ENCODE data around the gene FLT1.

Gene FLT1

DNA sequence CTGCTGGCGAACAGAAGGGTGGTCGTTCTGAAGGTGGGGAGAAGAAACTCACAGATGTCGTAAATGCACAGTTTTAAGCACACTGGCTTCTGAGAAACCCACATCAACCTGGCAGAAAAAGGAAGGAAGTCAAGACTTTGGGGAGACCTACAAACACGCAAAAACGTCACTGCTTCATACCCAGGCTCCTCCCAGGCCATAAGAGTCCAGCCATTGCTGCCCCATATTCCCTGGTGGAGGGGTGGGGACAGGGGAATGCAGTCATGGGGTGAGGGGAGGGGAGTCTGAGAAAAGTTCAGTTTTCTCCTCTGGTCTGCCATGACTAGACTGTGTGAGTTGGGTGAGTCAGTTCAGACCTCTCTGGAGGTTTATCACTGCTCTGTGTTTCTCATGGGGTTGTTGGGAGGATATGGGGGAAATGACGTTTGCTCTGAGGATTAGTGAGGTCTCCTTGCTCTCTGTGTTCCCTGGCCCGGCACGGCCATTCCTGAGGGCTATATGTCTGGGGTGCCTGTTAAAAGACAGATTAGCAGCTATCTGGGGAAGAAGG is 139.0 kb downstream of the FLT1 start:
- peak; percentile 89 to 93 for DNase-seq (ENCODE audit: low read depth in 2 of 2)
- no peak overlapping the region for H3K4me3 ChIP-seq (replicated peaks in 1 of 2; ENCODE audit: low read depth in 2 of 2, low read length in 2 of 2)
- TF ChIP-seq, protein P1, sequence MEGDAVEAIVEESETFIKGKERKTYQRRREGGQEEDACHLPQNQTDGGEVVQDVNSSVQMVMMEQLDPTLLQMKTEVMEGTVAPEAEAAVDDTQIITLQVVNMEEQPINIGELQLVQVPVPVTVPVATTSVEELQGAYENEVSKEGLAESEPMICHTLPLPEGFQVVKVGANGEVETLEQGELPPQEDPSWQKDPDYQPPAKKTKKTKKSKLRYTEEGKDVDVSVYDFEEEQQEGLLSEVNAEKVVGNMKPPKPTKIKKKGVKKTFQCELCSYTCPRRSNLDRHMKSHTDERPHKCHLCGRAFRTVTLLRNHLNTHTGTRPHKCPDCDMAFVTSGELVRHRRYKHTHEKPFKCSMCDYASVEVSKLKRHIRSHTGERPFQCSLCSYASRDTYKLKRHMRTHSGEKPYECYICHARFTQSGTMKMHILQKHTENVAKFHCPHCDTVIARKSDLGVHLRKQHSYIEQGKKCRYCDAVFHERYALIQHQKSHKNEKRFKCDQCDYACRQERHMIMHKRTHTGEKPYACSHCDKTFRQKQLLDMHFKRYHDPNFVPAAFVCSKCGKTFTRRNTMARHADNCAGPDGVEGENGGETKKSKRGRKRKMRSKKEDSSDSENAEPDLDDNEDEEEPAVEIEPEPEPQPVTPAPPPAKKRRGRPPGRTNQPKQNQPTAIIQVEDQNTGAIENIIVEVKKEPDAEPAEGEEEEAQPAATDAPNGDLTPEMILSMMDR (IDR thresholded peaks at IDR 0.05; ENCODE audit: low read depth, low read length), result no peak

DNA sequence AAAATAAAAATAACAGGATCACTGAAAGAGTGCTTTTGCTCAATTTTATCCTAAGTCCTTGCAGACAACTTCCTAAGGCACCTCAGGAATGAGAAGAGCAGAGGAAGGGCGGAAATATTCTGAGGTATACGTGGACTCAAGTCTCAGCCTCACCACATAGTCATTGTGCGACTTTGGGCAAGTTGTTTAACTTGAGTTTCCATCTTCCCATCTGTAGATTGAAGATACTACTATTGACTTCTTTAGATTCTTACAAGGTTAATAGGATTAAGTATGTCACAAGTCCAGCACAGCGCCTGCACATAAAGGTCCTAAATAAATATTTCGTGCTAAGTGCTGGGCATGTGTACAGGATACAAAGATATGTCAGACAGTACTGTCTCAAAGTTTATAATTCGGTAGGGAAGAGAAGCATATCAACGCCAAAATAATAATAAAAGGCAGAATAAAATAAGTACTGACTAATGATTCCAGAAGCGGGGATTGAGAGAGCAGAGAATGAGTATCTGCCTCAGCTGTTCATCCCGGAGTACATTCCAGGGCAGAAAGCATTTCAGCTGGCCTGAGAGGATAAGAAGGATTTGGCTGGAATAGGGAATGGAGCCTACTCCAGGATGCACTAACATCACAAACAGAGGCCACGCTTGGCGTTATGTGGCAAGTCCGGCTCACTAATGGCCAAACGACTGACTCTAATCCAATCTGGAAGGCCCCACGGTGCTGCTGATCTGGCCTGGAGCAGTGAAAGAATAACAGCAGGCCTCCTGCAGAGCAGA is 139.7 kb downstream of the FLT1 start:
- TF ChIP-seq, protein P1 (IDR thresholded peaks at IDR 0.05; ENCODE audit: low read depth, low read length), result no peak
- peak in 1 of 2 donors; percentile 43 for DNase-seq (ENCODE audit: low read depth in 2 of 2)
- H3K4me3 ChIP-seq (replicated peaks in 1 of 2; ENCODE audit: low read depth in 2 of 2, low read length in 2 of 2), result no peak overlapping the region

DNA sequence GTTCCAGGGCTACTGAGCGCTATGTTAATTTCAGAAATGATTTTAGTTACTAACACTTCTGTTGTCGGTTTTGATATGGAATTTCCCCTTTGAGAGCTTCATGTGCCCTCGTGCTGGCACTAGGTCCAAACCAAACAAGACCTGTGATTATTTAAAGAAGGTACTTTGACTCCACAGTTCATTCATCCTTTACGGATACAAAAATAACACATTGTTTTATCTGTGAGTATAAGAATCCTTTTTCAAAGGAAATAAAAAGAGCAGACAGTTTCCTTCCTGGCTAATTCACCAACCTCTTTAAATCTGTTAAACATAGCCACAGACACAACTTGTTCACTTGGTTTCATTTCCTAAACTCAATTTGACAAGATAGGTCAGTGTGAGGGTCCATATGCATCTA is 141.2 kb downstream of the FLT1 start:
- TF ChIP-seq, protein P1 (IDR thresholded peaks at IDR 0.05; ENCODE audit: low read depth, low read length), result no peak
- DNase-seq (ENCODE audit: low read depth in 2 of 2), result no peak
- H3K4me3 ChIP-seq (replicated peaks in 1 of 2; ENCODE audit: low read depth in 2 of 2, low read length in 2 of 2), result no peak overlapping the region

DNA sequence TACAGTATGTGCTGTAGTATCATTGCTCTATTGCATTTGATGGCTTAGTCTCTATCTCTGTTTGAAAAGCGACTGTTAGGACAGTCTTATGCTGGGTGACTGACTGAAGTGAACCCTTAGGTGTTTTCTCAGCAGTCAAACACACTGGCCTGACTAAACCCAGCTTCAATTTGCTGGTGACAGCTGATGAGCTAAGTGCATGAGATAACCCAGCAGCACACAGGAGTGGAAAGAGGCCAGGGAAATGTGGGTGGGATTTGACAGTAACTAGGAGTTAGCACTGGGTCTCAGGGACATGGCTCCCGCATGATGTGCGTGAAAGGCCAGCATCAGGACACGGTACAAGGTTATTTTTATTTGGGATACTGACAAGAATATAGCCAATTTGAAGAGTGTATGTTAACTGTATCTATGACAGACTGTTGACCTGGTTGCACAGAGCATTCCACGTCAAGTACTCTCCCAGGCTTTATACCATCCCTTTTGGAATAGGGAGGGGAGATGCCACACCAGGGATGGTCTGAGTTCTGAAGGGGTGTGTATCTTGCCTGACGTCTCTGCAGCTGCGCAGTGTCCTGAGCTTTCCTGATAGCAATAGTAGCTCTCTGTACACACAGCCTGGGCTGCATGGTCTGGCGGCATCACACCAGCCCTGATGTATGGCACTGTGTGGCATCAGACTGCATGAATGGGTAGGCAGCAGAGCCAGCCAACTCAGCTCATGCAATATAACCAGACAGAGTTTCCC is 144.8 kb downstream of the FLT1 start:
- TF ChIP-seq, protein P1 (IDR thresholded peaks at IDR 0.05; ENCODE audit: low read depth, low read length), result no peak
- no peak overlapping the region for H3K4me3 ChIP-seq (replicated peaks in 1 of 2; ENCODE audit: low read depth in 2 of 2, low read length in 2 of 2)
- no peak for DNase-seq (ENCODE audit: low read depth in 2 of 2)

DNA sequence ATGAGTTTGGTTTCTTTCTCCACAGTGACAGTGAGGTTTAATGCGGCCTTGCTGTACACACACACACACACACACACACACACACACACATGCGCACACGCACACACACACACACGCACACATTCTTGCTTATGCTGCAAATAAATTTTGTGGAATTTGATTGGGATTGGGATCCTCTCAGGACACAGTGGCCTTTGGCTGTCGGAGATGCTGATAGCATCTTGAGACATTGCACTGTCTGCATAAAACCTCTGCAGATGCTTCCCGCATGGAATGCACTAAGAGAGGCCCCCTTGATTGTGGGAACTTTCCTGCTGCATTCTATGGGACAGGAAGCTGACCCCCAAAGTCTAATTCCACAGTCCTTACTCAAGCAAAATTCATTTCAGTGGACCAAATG is 145.6 kb downstream of the FLT1 start:
- DNase-seq (ENCODE audit: low read depth in 2 of 2), result no peak
- H3K4me3 ChIP-seq (replicated peaks in 1 of 2; ENCODE audit: low read depth in 2 of 2, low read length in 2 of 2), result no peak overlapping the region
- TF ChIP-seq, protein P1 (IDR thresholded peaks at IDR 0.05; ENCODE audit: low read depth, low read length), result no peak

DNA sequence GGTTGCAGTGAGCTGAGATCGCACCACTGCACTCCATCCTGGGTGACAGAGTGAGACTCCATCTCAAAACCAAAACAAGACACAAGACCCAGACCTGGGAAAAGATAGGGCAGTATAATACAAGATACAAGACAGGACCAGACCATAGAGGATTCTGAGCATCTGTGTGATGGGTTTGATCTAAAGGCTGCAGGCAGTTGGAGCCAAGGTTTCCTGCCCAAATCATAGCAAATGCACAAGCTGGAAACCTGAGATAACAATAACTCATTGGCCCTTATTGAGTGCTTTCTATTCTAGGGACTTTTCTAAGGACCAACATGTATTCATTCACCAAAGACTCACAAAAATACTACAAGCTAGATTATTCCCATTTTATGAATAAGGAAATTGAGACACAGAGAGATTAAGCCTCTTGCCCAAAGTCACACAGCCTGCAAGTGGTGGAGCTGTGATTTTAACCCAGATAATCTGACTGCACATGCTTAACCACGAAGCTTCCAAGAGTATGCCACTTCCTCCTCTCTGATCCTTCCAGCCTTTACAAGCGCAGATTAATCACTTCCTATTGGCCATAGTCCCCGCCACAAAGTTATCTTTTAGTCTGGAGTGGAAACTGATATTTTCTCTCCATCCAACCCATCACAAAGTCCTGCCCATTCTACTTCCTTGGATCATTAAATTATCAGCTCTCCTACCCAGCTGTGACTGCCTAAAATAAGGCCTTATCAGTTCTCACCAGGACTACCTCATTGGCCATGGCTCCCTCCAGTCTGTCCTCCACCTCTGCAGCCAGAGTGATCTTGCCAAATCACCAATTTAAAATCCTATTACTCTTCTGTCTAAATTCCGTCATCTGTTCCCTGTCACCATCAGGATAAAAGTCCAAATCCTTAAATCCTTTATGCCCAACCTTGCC is 147.2 kb downstream of the FLT1 start:
- peak in 1 of 2 donors; percentile 36 for DNase-seq (ENCODE audit: low read depth in 2 of 2)
- TF ChIP-seq, protein P1 (IDR thresholded peaks at IDR 0.05; ENCODE audit: low read depth, low read length), result no peak

More for the DNA sequence above, 147.2 kb downstream of the FLT1 start:
- no peak overlapping the region for H3K4me3 ChIP-seq (replicated peaks in 1 of 2; ENCODE audit: low read depth in 2 of 2, low read length in 2 of 2)

All from cardiac fibroblast (primary cell).